IgD-negative memory B cell (primary cell): ENCODE measurements around the gene RAPGEF4. TPM values are rescaled to one million over a fixed set of nuclear protein-coding genes. Genes with fewer than 3 reads are reported as not detected.
"Not testable (repeated sequence)": the region's sequence is repeated elsewhere in the genome, so short reads cannot be mapped to it uniquely, and the experiment has no call there.

Source experiments
- H3K27ac Mint-ChIP-seq, 3 donors: one replicate each; pipeline ENCODE4 v1.8.0; 2020 to 2022; ENCODE audit warnings: mild to moderate bottlenecking in 3 of 3, mixed read lengths in 3 of 3, moderate library complexity in 1 of 3
- H3K27me3 Mint-ChIP-seq: one replicate; pipeline ENCODE4 v1.8.0; 2021; ENCODE audit warnings: mixed read lengths
- H3K36me3 Mint-ChIP-seq: one replicate; pipeline ENCODE4 v1.8.0; 2020; ENCODE audit warnings: mild to moderate bottlenecking, mixed read lengths
- H3K4me1 Mint-ChIP-seq, 3 donors: one replicate each; pipeline ENCODE4 v1.8.0; 2020 to 2022; ENCODE audit warnings: mixed read lengths in 3 of 3, mild to moderate bottlenecking in 1 of 3
- H3K4me3 Mint-ChIP-seq, 4 donors: one replicate each; pipeline ENCODE4 v1.8.0; 2020 to 2022; ENCODE audit warnings: mild to moderate bottlenecking in 4 of 4, mixed read lengths in 4 of 4, moderate library complexity in 3 of 4
- H3K9me3 Mint-ChIP-seq, 3 donors: one replicate each; pipeline ENCODE4 v1.8.0; 2020 to 2021; ENCODE audit warnings: mixed read lengths in 3 of 3, mild to moderate bottlenecking in 1 of 3
- polyA plus RNA-seq: library from polyadenylated mRNA; unstranded; fragments of 300-500 nt; fragmentation: Illumina TruSeq; gene quantifications from one replicate; pipeline ENCODE4 v1.2.3, GENCODE V29; 2021

The RAPGEF4 gene
- polyA plus RNA-seq, 1 donor from 2014 or later, result not detected

GRCh38 chr2:172777431-172777830 is 41.8 kb downstream of the RAPGEF4 start:
- Mint-ChIP-seq H3K4me1 (no peaks in the 10 kb centered on the region), H3K9me3 (peaks cover 2 to 4% (median 2%) of the 10 kb centered on the region in 3 donors), H3K27me3 (peaks cover 9% of the 10 kb centered on the region), H3K4me3 (no peak overlapping the region), H3K36me3 (no peaks in the 10 kb centered on the region), H3K27ac (no peak overlapping the region)

GRCh38 chr2:172782506-172783164 is 47.0 kb downstream of the RAPGEF4 start:
- Mint-ChIP-seq H3K4me3 (no peak overlapping the region), H3K27ac (no peak overlapping the region), H3K36me3 (no peaks in the 10 kb centered on the region), H3K27me3 (peaks cover 12% of the 10 kb centered on the region), H3K4me1 (no peaks in the 10 kb centered on the region), H3K9me3 (peaks cover 0 to 2% (median 0%) of the 10 kb centered on the region in 3 donors)

- Mint-ChIP-seq H3K4me3 (no peak overlapping the region), H3K36me3 (no peaks in the 10 kb centered on the region), H3K4me1 (no peaks in the 10 kb centered on the region), H3K27ac (no peak overlapping the region), H3K9me3 (peaks cover 0 to 2% (median 0%) of the 10 kb centered on the region in 3 donors), H3K27me3 (peaks cover 12% of the 10 kb centered on the region)
Measured at GRCh38 chr2:172783165-172783898, 47.7 kb downstream of the RAPGEF4 start.

- H3K4me3 Mint-ChIP-seq, result no peak overlapping the region
- peaks cover 5% of the 10 kb centered on the region for H3K27me3 Mint-ChIP-seq
- H3K27ac Mint-ChIP-seq, result no peak overlapping the region
- no peaks in the 10 kb centered on the region for H3K4me1 Mint-ChIP-seq
- no peaks in the 10 kb centered on the region for H3K36me3 Mint-ChIP-seq
- H3K9me3 Mint-ChIP-seq, result no peaks in the 10 kb centered on the region
Measured at GRCh38 chr2:172788871-172789270, 53.2 kb downstream of the RAPGEF4 start.

GRCh38 chr2:172790404-172790803 is 54.8 kb downstream of the RAPGEF4 start:
- no peaks in the 10 kb centered on the region for H3K36me3 Mint-ChIP-seq
- H3K9me3 Mint-ChIP-seq, result no peaks in the 10 kb centered on the region
- peaks cover 9% of the 10 kb centered on the region for H3K27me3 Mint-ChIP-seq
- H3K4me3 Mint-ChIP-seq, result no peak overlapping the region
- no peaks in the 10 kb centered on the region for H3K4me1 Mint-ChIP-seq
- H3K27ac Mint-ChIP-seq, result no peak overlapping the region

- H3K4me1 Mint-ChIP-seq, result no peaks in the 10 kb centered on the region
- no peaks in the 10 kb centered on the region for H3K36me3 Mint-ChIP-seq
- H3K27me3 Mint-ChIP-seq, result peaks cover 9% of the 10 kb centered on the region
- H3K9me3 Mint-ChIP-seq, result peaks cover 0 to 2% (median 0%) of the 10 kb centered on the region in 3 donors
- no peak overlapping the region for H3K27ac Mint-ChIP-seq
- no peak overlapping the region for H3K4me3 Mint-ChIP-seq
Measured at GRCh38 chr2:172791953-172792352, 56.3 kb downstream of the RAPGEF4 start.

- H3K4me1 Mint-ChIP-seq, result no peaks in the 10 kb centered on the region
- peaks cover 0 to 2% (median 0%) of the 10 kb centered on the region in 3 donors for H3K9me3 Mint-ChIP-seq
- H3K27me3 Mint-ChIP-seq, result peaks cover 9% of the 10 kb centered on the region
- H3K36me3 Mint-ChIP-seq, result no peaks in the 10 kb centered on the region
- H3K27ac Mint-ChIP-seq, result no peak overlapping the region
- no peak overlapping the region for H3K4me3 Mint-ChIP-seq
Measured at GRCh38 chr2:172792711-172793110, 57.1 kb downstream of the RAPGEF4 start.

GRCh38 chr2:172803308-172803707 is 67.7 kb downstream of the RAPGEF4 start:
- not testable (repeated sequence) for H3K4me1 Mint-ChIP-seq, H3K4me3 Mint-ChIP-seq, H3K27ac Mint-ChIP-seq, H3K36me3 Mint-ChIP-seq, H3K27me3 Mint-ChIP-seq
- peaks cover 5 to 13% (median 6%) of the 10 kb centered on the region in 3 donors for H3K9me3 Mint-ChIP-seq

- Mint-ChIP-seq H3K27ac (no peak overlapping the region), H3K4me1 (no peaks in the 10 kb centered on the region), H3K27me3 (peaks cover 2% of the 10 kb centered on the region), H3K4me3 (no peak overlapping the region), H3K9me3 (peaks cover 5 to 13% (median 6%) of the 10 kb centered on the region in 3 donors), H3K36me3 (no peaks in the 10 kb centered on the region)
Measured at GRCh38 chr2:172804423-172804822, 68.8 kb downstream of the RAPGEF4 start.

GRCh38 chr2:172806493-172806892 is 70.8 kb downstream of the RAPGEF4 start:
- Mint-ChIP-seq H3K4me1 (no peaks in the 10 kb centered on the region), H3K4me3 (no peak overlapping the region), H3K27ac (no peak overlapping the region), H3K9me3 (peaks cover 5 to 13% (median 6%) of the 10 kb centered on the region in 3 donors), H3K27me3 (peaks cover 2% of the 10 kb centered on the region), H3K36me3 (no peaks in the 10 kb centered on the region)

- Mint-ChIP-seq H3K27ac (no peak overlapping the region), H3K36me3 (no peaks in the 10 kb centered on the region), H3K27me3 (peaks cover 2% of the 10 kb centered on the region), H3K9me3 (peaks cover 5 to 11% (median 5%) of the 10 kb centered on the region in 3 donors), H3K4me3 (no peak overlapping the region), H3K4me1 (no peaks in the 10 kb centered on the region)
Measured at GRCh38 chr2:172806996-172807395, 71.4 kb downstream of the RAPGEF4 start.

GRCh38 chr2:172808156-172808555 is 72.5 kb downstream of the RAPGEF4 start:
- Mint-ChIP-seq H3K4me1 (no peaks in the 10 kb centered on the region), H3K4me3 (no peak overlapping the region), H3K27me3 (peaks cover 2% of the 10 kb centered on the region), H3K27ac (no peak overlapping the region), H3K36me3 (no peaks in the 10 kb centered on the region), H3K9me3 (peaks cover 2 to 3% (median 3%) of the 10 kb centered on the region in 3 donors)

- no peak overlapping the region for H3K4me3 Mint-ChIP-seq
- H3K27me3 Mint-ChIP-seq, result peaks cover 2% of the 10 kb centered on the region
- H3K27ac Mint-ChIP-seq, result no peak overlapping the region
- no peaks in the 10 kb centered on the region for H3K4me1 Mint-ChIP-seq
- H3K9me3 Mint-ChIP-seq, result no peaks in the 10 kb centered on the region
- no peaks in the 10 kb centered on the region for H3K36me3 Mint-ChIP-seq
Measured at GRCh38 chr2:172811027-172811426, 75.4 kb downstream of the RAPGEF4 start.

GRCh38 chr2:172812158-172812744 is 76.6 kb downstream of the RAPGEF4 start:
- H3K4me1 Mint-ChIP-seq, result no peaks in the 10 kb centered on the region
- no peak overlapping the region for H3K27ac Mint-ChIP-seq
- peaks cover 3% of the 10 kb centered on the region for H3K27me3 Mint-ChIP-seq
- H3K4me3 Mint-ChIP-seq, result no peak overlapping the region
- H3K9me3 Mint-ChIP-seq, result no peaks in the 10 kb centered on the region
- H3K36me3 Mint-ChIP-seq, result no peaks in the 10 kb centered on the region

GRCh38 chr2:172813314-172813888 is 77.8 kb downstream of the RAPGEF4 start:
- Mint-ChIP-seq H3K9me3 (no peaks in the 10 kb centered on the region), H3K27me3 (peaks cover 3% of the 10 kb centered on the region), H3K4me3 (no peak overlapping the region), H3K27ac (no peak overlapping the region), H3K36me3 (no peaks in the 10 kb centered on the region), H3K4me1 (no peaks in the 10 kb centered on the region)
